ENCODE results near the gene TAMM41. TPM values are rescaled to one million over a fixed set of nuclear protein-coding genes. Genes with fewer than 3 reads are reported as not detected.

The TAMM41 gene
- total RNA-seq, 1 experiment from 2014 or later, result 26.3 TPM

GRCh38 chr3:11769704-11770476 is 76.8 kb downstream of the TAMM41 start:
- intact Hi-C loops (cut with micrococcal nuclease; ENCODE audit: unreplicated experiment), result loop anchor here (2.0 kb wide), 1 partner anchor 49 kb away; no protein-coding TSS in a partner anchor
- Mint-ChIP-seq H3K4me1 (ENCODE audit: low read depth, unreplicated experiment) (peaks cover 29% of the 10 kb centered on the region), H3K27ac (ENCODE audit: unreplicated experiment) (peak overlapping the region; percentile 98), H3K36me3 (ENCODE audit: insufficient read depth, unreplicated experiment) (peaks cover 16% of the 10 kb centered on the region), H3K9me3 (ENCODE audit: low read depth, unreplicated experiment) (no peaks in the 10 kb centered on the region), H3K4me3 (ENCODE audit: low read depth, unreplicated experiment) (peak overlapping the region; percentile 72), H3K27me3 (ENCODE audit: unreplicated experiment) (no peaks in the 10 kb centered on the region)
- CTCF ChIA-PET, result no interaction called here
- TSS peak; percentile 89 for BruUV-seq (replicated peaks)
- DNase-seq, result no peak
- no peak for TF ChIP-seq CTCF (IDR thresholded peaks at IDR 0.05; ENCODE audit: unreplicated experiment)

- no TSS peak for BruUV-seq (replicated peaks)
These were observed 78.1 kb downstream of the TAMM41 start for GRCh38 chr3:11768604-11769003.

GRCh38 chr3:11764931-11765363 is 81.7 kb downstream of the TAMM41 start:
- TF ChIP-seq CTCF (IDR thresholded peaks at IDR 0.05; ENCODE audit: unreplicated experiment), result no peak
- BruUV-seq (replicated peaks), result no TSS peak
- Mint-ChIP-seq H3K27me3 (ENCODE audit: unreplicated experiment) (no peaks in the 10 kb centered on the region), H3K9me3 (ENCODE audit: low read depth, unreplicated experiment) (no peaks in the 10 kb centered on the region), H3K4me1 (ENCODE audit: low read depth, unreplicated experiment) (peaks cover 16% of the 10 kb centered on the region), H3K4me3 (ENCODE audit: low read depth, unreplicated experiment) (peak overlapping the region; percentile 33), H3K36me3 (ENCODE audit: insufficient read depth, unreplicated experiment) (peaks cover 1% of the 10 kb centered on the region), H3K27ac (ENCODE audit: unreplicated experiment) (peak overlapping the region; percentile 66)
- intact Hi-C loops (cut with micrococcal nuclease; ENCODE audit: unreplicated experiment), result no loop called here
- peak; percentile 58 for DNase-seq
- CTCF ChIA-PET, result interaction anchor here (1.4 kb wide), 1 partner anchor 9 kb away, joined by 5 read pairs; no protein-coding TSS in a partner anchor

More at GRCh38 chr3:11768604-11769003, 78.1 kb downstream of the TAMM41 start:
- Mint-ChIP-seq H3K36me3 (ENCODE audit: insufficient read depth, unreplicated experiment) (peaks cover 16% of the 10 kb centered on the region), H3K4me1 (ENCODE audit: low read depth, unreplicated experiment) (peaks cover 34% of the 10 kb centered on the region), H3K4me3 (ENCODE audit: low read depth, unreplicated experiment) (no peak overlapping the region), H3K9me3 (ENCODE audit: low read depth, unreplicated experiment) (no peaks in the 10 kb centered on the region), H3K27ac (ENCODE audit: unreplicated experiment) (no peak overlapping the region), H3K27me3 (ENCODE audit: unreplicated experiment) (no peaks in the 10 kb centered on the region)
- no peak for TF ChIP-seq CTCF (IDR thresholded peaks at IDR 0.05; ENCODE audit: unreplicated experiment)
- intact Hi-C loops (cut with micrococcal nuclease; ENCODE audit: unreplicated experiment), result no loop called here
- CTCF ChIA-PET, result no interaction called here
- DNase-seq, result no peak

GRCh38 chr3:11759996-11760395 is 86.7 kb downstream of the TAMM41 start:
- Mint-ChIP-seq H3K36me3 (ENCODE audit: insufficient read depth, unreplicated experiment) (no peaks in the 10 kb centered on the region), H3K9me3 (ENCODE audit: low read depth, unreplicated experiment) (no peaks in the 10 kb centered on the region), H3K27ac (ENCODE audit: unreplicated experiment) (no peak overlapping the region), H3K4me1 (ENCODE audit: low read depth, unreplicated experiment) (peaks cover 6% of the 10 kb centered on the region), H3K4me3 (ENCODE audit: low read depth, unreplicated experiment) (no peak overlapping the region), H3K27me3 (ENCODE audit: unreplicated experiment) (peaks cover 29% of the 10 kb centered on the region)
- CTCF ChIA-PET, result no interaction called here
- no peak for TF ChIP-seq CTCF (IDR thresholded peaks at IDR 0.05; ENCODE audit: unreplicated experiment)
- intact Hi-C loops (cut with micrococcal nuclease; ENCODE audit: unreplicated experiment), result no loop called here
- BruUV-seq (replicated peaks), result no TSS peak
- DNase-seq, result no peak
